GM12891 (cell line): Measurements from ENCODE around the gene RAB12.

Source experiments
- PAX5 ChIP-seq: IDR thresholded peaks from 2 replicates; pipeline ENCODE4 v1.6.1; 2011; ENCODE audit warnings: low read length, moderate library complexity, mild to moderate bottlenecking; ENCODE audit not compliant: insufficient read depth, severe bottlenecking
- POLR2A ChIP-seq: IDR thresholded peaks from 2 replicates; pipeline ENCODE4 v1.6.1; 2011; ENCODE audit warnings: low read depth, low read length, control low read depth
- POLR2AphosphoS5 ChIP-seq: IDR thresholded peaks from 2 replicates; pipeline ENCODE4 v1.6.1; 2011; ENCODE audit warnings: low read depth, low read length, control low read depth
- POU2F2 ChIP-seq: IDR thresholded peaks from 2 replicates; pipeline ENCODE4 v1.6.1; 2011; ENCODE audit warnings: low read depth, mild to moderate bottlenecking, control low read depth, low read length, moderate library complexity
- SPI1 ChIP-seq: IDR thresholded peaks from 2 replicates; pipeline ENCODE4 v1.6.1; 2011; ENCODE audit warnings: low read depth, low read length, control low read depth
- TAF1 ChIP-seq: IDR thresholded peaks from 2 replicates; pipeline ENCODE4 v1.6.1; 2011; ENCODE audit warnings: low read depth, low read length, control low read depth

DNA sequence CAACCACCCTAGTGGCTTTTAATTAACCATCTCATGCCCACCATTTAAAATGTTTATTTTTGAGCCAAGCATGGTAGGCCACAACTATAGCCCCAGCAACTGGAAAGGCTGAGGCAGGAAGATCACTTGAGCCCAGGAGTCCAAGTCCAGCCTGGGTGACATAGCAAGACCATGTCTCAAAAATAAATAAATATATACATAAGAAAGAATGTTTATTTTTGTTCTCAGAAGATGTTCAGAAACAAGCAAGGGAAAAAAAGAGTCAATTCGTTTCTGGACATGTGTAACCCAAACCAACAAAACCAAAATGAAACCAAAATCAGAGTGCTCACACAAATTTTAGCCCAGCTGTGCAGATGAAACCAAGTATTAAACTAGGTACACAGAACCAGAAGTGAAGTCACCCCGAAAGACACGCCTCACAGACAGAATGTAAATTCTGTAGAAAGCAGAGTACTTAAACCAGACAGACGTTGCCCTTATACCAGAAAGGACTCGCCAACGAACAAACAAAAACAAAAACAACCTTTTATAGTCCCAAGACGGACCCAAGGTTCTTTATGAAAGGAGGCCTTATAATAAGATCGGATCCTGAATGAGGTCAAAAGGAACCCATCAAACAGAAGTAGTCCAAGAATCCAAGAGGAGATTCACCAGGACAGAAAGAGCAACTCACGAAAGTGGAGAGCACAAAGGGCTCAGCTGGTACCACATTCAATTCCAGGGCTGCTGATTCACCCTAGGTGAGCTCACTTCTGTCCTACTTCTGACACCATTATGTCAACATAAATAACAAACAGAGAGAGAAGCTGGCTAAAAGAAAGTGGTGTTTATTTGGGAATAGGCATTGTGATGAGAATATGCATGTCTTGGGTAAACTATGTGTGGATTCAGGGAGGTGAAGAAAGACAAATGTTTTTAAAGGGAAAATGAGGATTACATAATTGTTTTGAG, 64.3 kb downstream of the RAB12 start:
- TF ChIP-seq POLR2AphosphoS5 (no peak), POLR2A (no peak), PAX5 (no peak), TAF1 (no peak), SPI1 (no peak), POU2F2 (no peak)
